Measurements from ENCODE around the gene CDKL4.
A peak's percentile ranks its signal among the peaks of the same experiment; 100 is the strongest.
"Not testable (repeated sequence)": the region's sequence is repeated elsewhere in the genome, so short reads cannot be mapped to it uniquely, and the experiment has no call there.

The CDKL4 gene

DNA sequence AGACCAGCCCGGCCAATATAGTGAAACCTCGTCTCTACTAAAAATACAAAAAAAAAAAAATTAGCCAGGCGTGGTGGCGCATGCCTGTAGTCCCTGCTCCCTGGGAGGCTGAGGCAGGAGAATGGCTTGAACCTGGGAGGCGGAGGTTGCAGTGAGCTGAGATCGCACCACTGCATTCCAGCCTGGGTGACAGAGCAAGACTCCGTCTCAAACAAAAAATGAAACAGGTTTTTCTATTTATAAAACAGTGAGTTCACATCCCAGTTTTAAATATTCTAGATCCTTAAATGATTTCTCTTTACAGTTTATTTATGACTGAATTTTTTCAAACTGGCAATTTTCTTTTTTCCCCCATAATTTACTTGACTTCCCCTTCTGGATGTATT, 102.8 kb downstream of the CDKL4 start:
- DNase-seq: not testable (repeated sequence)

DNA sequence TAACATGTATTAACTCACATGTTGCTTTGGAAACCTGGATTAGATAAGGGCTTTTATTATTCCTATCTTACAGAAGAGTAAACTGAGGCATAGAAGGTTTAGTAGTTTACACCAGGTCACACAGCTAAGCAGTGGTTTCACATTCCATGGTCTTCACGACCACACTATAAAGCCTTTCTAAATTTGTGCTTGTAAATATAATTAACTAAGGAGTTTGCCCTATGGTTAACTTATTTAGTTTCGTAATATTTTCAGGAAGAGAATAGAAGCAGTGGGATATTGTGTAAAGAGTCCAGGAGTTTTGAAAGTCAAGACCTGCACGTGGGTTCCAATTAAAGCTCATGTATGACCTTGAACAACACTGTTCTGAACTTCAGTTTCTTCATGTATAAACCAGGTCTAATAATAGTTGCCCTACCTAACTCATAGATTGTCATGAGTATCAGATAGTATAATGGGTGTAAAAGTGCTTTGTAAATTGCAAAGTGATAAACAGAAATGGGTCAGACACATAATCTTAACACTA, 103.4 kb downstream of the CDKL4 start:
- no peak for DNase-seq

DNA sequence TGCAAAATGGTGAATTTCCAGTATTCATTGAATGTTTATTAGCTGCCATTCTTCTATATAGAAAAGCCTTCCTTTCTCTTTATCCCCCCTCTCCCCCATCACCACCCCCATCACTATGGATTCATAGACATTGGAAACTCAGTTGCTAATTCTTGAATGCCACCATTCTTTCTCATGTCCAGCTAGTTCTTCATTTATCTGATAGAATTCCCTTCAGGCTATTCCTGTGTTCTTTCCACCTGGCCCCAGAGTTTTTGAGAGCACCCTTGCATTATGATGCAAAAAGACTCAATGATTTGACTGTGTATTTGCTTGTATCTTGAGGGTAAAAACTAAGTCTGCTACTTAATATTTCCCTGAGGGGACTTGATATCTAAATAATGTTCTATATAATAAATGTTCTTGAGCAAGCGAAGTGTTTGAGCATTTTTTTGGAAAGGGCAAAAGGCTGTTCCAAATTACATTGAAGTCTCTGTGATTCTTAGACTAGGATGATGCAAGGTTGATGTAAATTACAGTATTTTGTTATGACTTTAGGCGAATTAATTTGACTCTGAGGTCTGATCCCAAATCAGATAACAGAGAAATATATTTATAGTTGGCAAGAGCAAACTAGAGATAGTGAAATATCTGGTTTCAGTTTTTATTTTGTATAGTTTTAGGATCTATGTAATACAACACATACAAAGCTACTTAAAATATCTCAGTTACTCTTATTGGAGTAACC, 104.1 kb downstream of the CDKL4 start:
- no peak for DNase-seq

DNA sequence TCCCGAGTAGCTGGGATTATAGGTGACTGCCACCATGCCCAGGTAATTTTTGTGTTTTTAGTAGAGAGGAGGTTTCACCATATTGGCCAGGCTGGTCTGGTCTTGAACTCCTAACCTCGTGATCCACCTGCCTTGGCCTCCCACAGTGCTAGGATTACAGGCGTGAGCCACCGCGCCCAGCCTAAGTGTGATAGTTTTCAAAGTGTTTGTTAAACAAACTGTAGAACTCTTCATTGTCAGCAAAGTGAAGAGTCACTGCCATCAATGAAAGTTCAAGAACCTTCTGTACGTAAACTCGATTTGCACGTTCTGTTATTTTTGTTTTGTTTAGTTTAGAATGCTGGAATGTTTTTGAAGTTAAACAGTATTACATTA, 104.9 kb downstream of the CDKL4 start:
- DNase-seq: no peak

DNA sequence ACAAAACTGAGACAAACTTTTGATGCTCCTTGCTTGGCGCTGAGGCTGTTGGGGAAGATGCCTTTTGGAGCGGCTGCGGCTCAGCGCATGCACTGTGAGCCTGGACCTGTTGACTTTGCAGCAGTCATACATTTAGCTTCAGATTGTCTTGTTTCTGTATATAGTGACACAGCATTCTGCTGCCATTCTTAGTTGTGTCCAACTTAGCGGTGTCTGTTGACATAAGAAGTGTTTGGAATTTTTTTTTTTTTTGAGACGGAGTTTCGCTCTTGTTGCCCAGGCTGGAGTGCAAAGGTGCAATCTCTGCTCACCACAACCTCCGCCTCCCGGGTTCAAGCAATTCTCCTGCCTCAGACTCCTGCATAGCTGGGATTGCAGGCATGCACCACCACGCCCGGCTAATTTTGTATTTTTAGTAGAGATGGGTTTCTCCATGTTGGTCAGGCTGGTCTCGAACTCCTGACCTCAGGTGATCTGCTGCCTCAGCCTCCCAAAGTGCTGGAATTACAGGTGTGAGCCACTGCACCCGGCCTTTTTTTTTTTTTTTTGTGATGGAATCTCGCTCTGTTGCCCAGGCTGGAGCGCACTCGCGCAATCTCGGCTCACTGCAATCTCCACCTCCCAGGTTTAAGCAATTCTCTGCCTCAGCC, 105.5 kb downstream of the CDKL4 start:
- not testable (repeated sequence) for DNase-seq

DNA sequence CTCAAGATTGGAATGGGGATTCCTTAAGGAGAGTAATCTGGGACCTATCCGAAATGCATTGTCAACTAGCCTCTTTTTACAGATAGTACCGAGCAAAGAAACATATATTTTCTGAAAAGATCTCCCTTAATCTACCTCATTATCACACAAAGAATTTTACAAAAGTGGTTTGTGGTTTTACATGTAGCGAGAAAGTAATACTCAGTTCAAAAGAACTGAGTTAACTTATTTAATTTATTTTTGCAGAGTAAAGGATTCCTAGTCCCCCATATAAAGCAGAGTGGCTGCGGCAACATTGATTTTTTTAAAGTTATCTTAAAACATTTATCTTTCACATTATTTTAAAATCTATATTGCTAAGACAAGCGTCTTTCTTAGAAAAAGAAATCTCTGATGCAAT, 107.0 kb downstream of the CDKL4 start:
- DNase-seq: peak; percentile 19

DNA sequence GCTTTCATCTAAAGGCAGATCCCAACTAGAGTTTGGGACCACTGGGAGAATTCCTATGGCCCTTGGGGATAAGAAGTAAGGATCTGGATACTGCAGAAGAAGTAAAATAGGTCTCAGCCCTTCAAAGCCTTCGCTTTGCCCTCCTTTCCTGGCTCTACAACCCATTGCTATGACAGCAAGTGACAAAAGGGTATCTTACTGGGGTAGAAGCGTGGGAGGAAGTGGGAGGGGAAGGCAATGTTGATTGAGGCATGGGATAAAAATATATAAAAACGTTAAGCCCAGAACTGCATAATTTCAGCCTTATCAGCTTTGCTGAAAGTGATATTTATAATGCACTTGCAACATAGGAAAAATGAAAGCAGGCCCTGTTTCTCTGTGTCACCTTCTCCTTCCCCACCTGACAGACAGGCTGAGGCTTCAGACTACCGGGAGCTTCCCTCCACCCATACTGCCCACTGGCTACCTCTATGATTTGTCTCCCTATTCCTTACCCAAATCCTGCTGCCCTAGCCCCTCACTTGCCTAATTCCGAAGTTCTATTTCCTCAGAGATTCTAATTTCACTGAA, 108.0 kb downstream of the CDKL4 start:
- no peak for DNase-seq

DNA sequence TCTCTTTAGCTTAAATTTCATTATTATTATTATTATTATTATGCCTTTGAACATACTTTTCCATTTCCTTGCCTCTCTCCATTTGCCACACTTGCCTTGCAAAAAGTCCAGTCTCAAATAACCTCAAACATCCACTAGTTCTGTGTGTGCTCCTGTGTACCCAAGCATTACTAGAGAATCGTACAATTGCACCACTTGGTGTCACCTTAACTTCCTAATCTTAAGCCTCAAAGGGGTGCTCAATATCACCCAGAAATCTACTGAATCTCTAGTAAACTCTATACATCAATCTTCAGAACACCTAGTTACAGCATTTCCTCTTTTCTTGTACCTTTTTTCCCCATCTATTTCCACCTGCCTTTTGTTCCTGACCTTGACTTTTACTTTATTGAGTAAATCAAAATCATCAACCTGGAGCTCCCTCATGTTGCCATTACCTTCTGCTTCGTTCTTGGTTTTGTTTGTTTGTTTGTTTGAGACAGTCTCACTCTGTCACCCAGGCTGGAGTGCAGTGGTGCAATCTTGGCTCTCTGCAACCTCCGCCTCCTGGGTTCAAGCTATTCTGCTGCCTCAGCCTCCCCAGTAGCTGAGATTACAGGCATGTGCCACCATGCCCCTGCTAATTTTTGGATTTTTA, 110.4 kb downstream of the CDKL4 start:
- DNase-seq: no peak

DNA sequence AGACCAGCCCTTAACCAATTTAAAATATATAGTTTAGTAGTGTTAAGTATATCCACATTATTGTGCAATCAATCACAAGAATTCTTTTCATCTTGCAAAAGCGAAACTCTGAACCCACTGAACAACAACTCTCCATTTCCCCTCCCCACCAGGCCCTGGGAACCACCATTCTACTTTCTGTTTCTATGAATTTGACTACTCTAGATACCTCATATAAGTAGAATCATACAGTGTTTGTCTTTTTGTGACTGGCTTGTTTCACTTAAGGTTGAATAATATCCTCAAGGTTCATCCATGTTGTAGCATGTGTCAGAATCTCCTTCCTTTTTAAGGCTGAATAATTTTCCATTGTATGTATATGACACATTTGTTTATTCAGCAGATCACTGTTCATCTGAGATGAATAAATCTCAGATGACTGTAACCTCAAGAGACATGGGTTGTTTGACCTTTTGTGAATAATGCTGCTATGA, 114.8 kb downstream of the CDKL4 start:
- DNase-seq: peak; percentile 79

DNA sequence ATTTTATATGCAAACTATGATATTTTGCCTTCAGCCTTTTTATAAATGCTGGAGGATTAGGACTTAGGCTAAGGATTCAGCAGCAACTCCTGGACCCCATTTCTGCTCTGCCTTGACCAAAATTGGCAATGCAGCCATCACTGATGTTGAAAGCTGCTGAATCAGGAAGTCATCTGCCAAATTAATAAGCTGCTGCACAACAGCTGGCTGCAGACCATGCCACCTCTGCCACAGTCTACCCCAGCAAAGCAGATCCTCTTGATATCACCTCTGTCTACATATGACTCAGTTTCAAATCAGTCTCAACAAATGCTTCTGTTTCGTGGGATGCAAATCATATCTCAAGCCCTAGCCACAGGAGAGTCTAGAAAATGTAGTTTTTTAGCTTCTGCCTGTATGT, 115.8 kb downstream of the CDKL4 start:
- DNase-seq: peak; percentile 39

Measured in CD4-positive, alpha-beta T cell treated with Interleukin-21 for 1 hour (primary cell).